Amygdala (tissue), 56 donors: ENCODE data around the gene CYREN.
"Not testable (repeated sequence)": the region's sequence is repeated elsewhere in the genome, so short reads cannot be mapped to it uniquely, and the experiment has no call there.

Experiments used
- DNase-seq, 56 donors: peaks; one replicate each; lab custom pipeline; 2025; lab: John Stamatoyannopoulos, UW

The CYREN gene

GRCh38 chr7:135160858-135161653 is 9.5 kb downstream of the CYREN start:
- no peak for DNase-seq

- no peak for DNase-seq
These were observed 10.2 kb downstream of the CYREN start for GRCh38 chr7:135160098-135160857.

- no peak for DNase-seq
These were observed 11.0 kb downstream of the CYREN start for GRCh38 chr7:135159359-135160085.

- no peak for DNase-seq
These were observed 11.6 kb downstream of the CYREN start for GRCh38 chr7:135158874-135159273.

GRCh38 chr7:135158141-135158655 is 12.3 kb downstream of the CYREN start:
- no peak for DNase-seq

- no peak for DNase-seq
These were observed 14.2 kb downstream of the CYREN start for GRCh38 chr7:135156290-135156689.

- DNase-seq: no peak
These were observed 15.8 kb downstream of the CYREN start for GRCh38 chr7:135154734-135155133.

- DNase-seq: no peak
These were observed 18.1 kb downstream of the CYREN start for GRCh38 chr7:135152442-135152841.

GRCh38 chr7:135151533-135151932 is 19.0 kb downstream of the CYREN start:
- DNase-seq: no peak

GRCh38 chr7:135151132-135151531 is 19.4 kb downstream of the CYREN start:
- no peak for DNase-seq

- DNase-seq: no peak
These were observed 20.3 kb downstream of the CYREN start for GRCh38 chr7:135150072-135150782.

- peak in 14 of 56 donors; percentile 19 to 56 (median 40) for DNase-seq
These were observed 22.4 kb downstream of the CYREN start, which contains the start of gene TMEM140 for GRCh38 chr7:135147899-135148721. TMEM140 (plus strand) TSS chr7:135148072; CDS start chr7:135164442, 16,370 bp downstream.

- DNase-seq: no peak
These were observed 23.1 kb downstream of the CYREN start for GRCh38 chr7:135147341-135147898.

GRCh38 chr7:135143885-135144668 is 26.4 kb downstream of the CYREN start:
- no peak for DNase-seq

- no peak for DNase-seq
These were observed 40.9 kb downstream of the CYREN start for GRCh38 chr7:135129579-135129978.

- no peak for DNase-seq
These were observed 41.6 kb downstream of the CYREN start for GRCh38 chr7:135128931-135129330.

- not testable (repeated sequence) for DNase-seq
These were observed 45.9 kb downstream of the CYREN start for GRCh38 chr7:135124631-135125030.

GRCh38 chr7:135121868-135122267 is 48.6 kb downstream of the CYREN start:
- DNase-seq: no peak
